ENCODE measurements around the gene ADGRG2.

- TF ChIP-seq, protein P1, sequence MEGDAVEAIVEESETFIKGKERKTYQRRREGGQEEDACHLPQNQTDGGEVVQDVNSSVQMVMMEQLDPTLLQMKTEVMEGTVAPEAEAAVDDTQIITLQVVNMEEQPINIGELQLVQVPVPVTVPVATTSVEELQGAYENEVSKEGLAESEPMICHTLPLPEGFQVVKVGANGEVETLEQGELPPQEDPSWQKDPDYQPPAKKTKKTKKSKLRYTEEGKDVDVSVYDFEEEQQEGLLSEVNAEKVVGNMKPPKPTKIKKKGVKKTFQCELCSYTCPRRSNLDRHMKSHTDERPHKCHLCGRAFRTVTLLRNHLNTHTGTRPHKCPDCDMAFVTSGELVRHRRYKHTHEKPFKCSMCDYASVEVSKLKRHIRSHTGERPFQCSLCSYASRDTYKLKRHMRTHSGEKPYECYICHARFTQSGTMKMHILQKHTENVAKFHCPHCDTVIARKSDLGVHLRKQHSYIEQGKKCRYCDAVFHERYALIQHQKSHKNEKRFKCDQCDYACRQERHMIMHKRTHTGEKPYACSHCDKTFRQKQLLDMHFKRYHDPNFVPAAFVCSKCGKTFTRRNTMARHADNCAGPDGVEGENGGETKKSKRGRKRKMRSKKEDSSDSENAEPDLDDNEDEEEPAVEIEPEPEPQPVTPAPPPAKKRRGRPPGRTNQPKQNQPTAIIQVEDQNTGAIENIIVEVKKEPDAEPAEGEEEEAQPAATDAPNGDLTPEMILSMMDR (conservative IDR thresholded peaks at IDR 0.05 in 1 of 2, IDR thresholded peaks at IDR 0.05 in 1 of 2; ENCODE audit: low read depth in 1 of 2, low read length in 2 of 2): no peak
- no peak for TF ChIP-seq EZH2 (IDR thresholded peaks at IDR 0.05; ENCODE audit: low read length, missing control alignments)
Observed at GRCh38 chrX:19019996-19020395, 102.3 kb downstream of the ADGRG2 start.

Data from fibroblast of lung (primary cell).